Tibial artery (tissue), 4 donors: ENCODE measurements around the gene TVP23B.
"Not testable (repeated sequence)": the region's sequence is repeated elsewhere in the genome, so short reads cannot be mapped to it uniquely, and the experiment has no call there.

Experiments used
- DNase-seq, 2 donors: peaks; one replicate each; pipeline ENCODE4 v3.0.0-alpha.2; 2019
- H3K27ac ChIP-seq, 2 donors: fragments of 200-600 bp; sonication (generic) in 1 of 2; 1 replicate in 1 of 2; 2 replicates in 1 of 2; pipeline ENCODE4 v1.5.1; 2018 to 2019; ENCODE audit warnings: mild to moderate bottlenecking in 1 of 2
- H3K27me3 ChIP-seq, 2 donors: fragments of 200-600 bp; sonication (generic) in 1 of 2; one replicate each; pipeline versions ENCODE4 v1.5.1 to v1.6.0; 2016 to 2019
- H3K36me3 ChIP-seq, 3 donors: fragments of 200-600 bp; sonication (generic) in 2 of 3; one replicate each; pipeline ENCODE4 v1.5.1; 2016 to 2019; ENCODE audit warnings: mild to moderate bottlenecking in 2 of 3
- H3K4me1 ChIP-seq, 4 donors: fragments of 200-600 bp; sonication (generic) in 2 of 4; 1 replicate in 3 of 4; 2 replicates in 1 of 4; pipeline ENCODE4 v1.5.1; 2016 to 2019
- H3K4me3 ChIP-seq, 2 donors: fragments of 200-600 bp; sonication (generic) in 1 of 2; 1 replicate in 1 of 2; 2 replicates in 1 of 2; pipeline ENCODE4 v1.5.1; 2018 to 2019; ENCODE audit warnings: mild to moderate bottlenecking in 2 of 2
- H3K9me3 ChIP-seq, 3 donors: fragments of 200-600 bp; sonication (generic) in 1 of 3; one replicate each; pipeline ENCODE4 v1.5.1; 2016 to 2019
- intact Hi-C: fragments of 100-400 bp; cut with DNase I; formaldehyde crosslinking; loops from one replicate; pipeline ENCODE4 v1.15.0; 2023; ENCODE audit warnings: low total_unique reads
- TF ChIP-seq, protein P1 (sequence below), 2 experiments: fragments of 200-600 bp in 1 of 2; fragments of 450-650 bp in 1 of 2; IDR thresholded peaks; one replicate each; pipeline ENCODE4 v1.5.1; 2017 to 2019; ENCODE audit warnings: antibody characterized with exemption in 2 of 2, mild to moderate bottlenecking in 1 of 2, moderate library complexity in 1 of 2

The TVP23B gene

GRCh38 chr17:18758344-18758743, 22.6 kb upstream of the TVP23B start:
- DNase-seq, H3K27me3 ChIP-seq, H3K9me3 ChIP-seq, intact Hi-C loops, H3K4me3 ChIP-seq, H3K4me1 ChIP-seq, H3K27ac ChIP-seq, H3K36me3 ChIP-seq: not testable (repeated sequence)

DNA sequence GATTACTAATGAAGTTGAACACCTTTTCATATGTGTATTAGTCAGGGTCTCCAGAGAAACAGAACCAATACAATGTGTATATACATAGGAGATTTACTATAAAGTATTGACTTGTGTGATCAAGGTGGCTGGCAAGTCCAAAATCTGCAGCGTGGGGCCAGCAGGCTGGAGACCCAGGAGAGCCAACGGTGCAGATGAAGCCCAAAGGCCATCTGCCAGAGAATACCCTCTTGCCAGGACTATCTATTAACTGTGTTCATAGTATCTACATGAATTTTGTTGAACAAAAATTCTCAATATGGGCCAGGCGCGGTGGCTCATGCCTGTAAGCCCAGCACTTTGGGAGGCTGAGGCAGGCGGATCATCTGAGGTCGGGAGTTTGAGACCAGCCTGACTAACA, 20.8 kb upstream of the TVP23B start:
- H3K36me3 ChIP-seq, intact Hi-C loops, H3K27me3 ChIP-seq, H3K4me3 ChIP-seq, H3K9me3 ChIP-seq, DNase-seq, H3K4me1 ChIP-seq, H3K27ac ChIP-seq: not testable (repeated sequence)

DNA sequence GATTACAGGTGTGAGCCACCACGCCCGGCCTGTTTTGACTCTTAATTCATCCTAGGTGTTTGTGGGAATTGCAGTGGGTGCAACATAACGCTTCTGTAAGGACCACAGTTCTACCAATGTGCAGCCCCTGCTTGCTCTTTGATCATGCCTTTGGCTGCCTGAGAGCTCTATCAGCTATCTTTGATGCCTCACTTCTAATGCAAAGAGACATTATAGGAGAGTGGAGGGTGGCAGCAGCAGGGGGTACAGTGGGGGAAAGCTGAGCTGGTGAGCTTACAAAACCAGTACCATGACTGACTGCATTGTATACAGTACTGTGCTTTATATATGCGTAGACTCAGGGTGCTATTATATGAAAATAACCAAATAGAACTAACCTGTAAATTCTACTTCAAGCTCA, 10.4 kb upstream of the TVP23B start:
- H3K9me3 ChIP-seq, H3K27ac ChIP-seq, H3K4me1 ChIP-seq, H3K36me3 ChIP-seq, DNase-seq, intact Hi-C loops, H3K4me3 ChIP-seq, H3K27me3 ChIP-seq: not testable (repeated sequence)

DNA sequence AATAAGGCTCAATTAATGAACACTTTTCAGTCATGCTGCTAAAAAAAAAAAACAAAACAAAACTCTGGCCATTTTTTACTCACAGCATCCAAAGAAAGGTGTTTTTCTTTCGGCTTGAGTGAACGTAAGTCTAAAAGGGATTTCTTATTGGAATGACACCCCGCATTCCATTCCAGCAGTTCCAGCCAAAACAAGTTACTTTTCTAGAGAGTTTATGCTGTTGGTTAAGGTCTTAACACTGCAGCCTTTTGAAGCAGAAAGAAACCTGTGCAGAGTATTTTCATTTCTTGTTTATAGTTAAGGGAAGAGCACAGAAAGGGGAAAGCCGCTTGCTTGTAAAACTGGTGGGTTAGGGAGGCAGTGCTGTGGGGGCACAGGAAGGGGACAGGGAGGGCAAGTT, 9.9 kb upstream of the TVP23B start:
- not testable (repeated sequence) for H3K9me3 ChIP-seq, H3K4me3 ChIP-seq, DNase-seq

DNA sequence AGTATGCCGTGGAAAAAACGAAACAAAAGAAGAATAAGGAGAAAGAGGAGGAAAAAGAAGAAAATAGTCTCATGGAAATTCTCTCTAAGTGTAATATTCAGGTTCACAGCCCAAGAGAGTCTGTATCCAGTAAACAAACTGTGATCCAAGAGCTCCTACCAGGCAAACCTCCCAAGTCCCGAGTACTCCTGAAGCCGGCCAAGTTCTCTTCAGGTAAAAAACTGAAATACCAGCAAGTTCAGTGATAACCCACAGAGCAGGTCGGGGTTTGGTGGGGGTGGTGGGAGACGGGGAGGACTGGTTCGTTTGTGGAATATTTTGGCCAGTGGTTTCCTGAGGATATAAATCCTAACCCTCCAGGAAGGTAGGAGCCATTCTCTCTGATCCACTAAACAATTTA, 8.5 kb upstream of the TVP23B start:
- intact Hi-C loops, result no loop called here
- no peak for DNase-seq
- Histone ChIP-seq H3K36me3 (no peaks in the 10 kb centered on the region), H3K27me3 (no peaks in the 10 kb centered on the region), H3K4me3 (no peak overlapping the region), H3K9me3 (no peaks in the 10 kb centered on the region), H3K4me1 (no peaks in the 10 kb centered on the region), H3K27ac (no peak overlapping the region)
- TF ChIP-seq, protein P1, sequence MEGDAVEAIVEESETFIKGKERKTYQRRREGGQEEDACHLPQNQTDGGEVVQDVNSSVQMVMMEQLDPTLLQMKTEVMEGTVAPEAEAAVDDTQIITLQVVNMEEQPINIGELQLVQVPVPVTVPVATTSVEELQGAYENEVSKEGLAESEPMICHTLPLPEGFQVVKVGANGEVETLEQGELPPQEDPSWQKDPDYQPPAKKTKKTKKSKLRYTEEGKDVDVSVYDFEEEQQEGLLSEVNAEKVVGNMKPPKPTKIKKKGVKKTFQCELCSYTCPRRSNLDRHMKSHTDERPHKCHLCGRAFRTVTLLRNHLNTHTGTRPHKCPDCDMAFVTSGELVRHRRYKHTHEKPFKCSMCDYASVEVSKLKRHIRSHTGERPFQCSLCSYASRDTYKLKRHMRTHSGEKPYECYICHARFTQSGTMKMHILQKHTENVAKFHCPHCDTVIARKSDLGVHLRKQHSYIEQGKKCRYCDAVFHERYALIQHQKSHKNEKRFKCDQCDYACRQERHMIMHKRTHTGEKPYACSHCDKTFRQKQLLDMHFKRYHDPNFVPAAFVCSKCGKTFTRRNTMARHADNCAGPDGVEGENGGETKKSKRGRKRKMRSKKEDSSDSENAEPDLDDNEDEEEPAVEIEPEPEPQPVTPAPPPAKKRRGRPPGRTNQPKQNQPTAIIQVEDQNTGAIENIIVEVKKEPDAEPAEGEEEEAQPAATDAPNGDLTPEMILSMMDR (IDR thresholded peaks at IDR 0.05), result no peak

More for the DNA sequence above, 9.9 kb upstream of the TVP23B start:
- H3K27me3 ChIP-seq, H3K27ac ChIP-seq, intact Hi-C loops, H3K36me3 ChIP-seq, H3K4me1 ChIP-seq: not testable (repeated sequence)

DNA sequence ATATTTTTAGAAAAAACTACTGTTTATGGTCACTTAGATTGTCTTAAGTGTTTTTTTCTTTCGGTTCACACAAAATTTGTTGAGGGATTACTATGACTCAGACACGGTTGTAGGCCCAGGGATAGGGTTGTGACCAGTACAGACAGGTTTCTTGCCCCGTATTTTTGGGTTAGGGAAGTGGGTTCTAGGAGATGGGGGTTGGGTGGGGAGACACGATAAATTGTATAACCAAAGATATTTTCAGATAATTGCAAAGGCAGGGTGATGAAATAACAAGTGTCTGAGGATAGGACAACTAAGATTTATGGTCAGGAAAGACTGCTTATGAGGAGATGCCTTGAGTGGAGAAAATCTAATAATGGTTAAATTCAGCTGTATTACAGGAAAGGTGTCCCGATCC, 822 bp downstream of the TVP23B start:
- intact Hi-C loops, H3K9me3 ChIP-seq, H3K36me3 ChIP-seq, H3K27me3 ChIP-seq, DNase-seq: not testable (repeated sequence)
- Histone ChIP-seq H3K27ac (peak overlapping the region; percentile 77 to 80), H3K4me1 (peaks cover 0 to 16% (median 0%) of the 10 kb centered on the region in 4 donors), H3K4me3 (peak overlapping the region; percentile 64 to 67)

- H3K4me3 ChIP-seq, DNase-seq, H3K36me3 ChIP-seq, H3K27me3 ChIP-seq, intact Hi-C loops, H3K9me3 ChIP-seq, H3K27ac ChIP-seq: not testable (repeated sequence)
- H3K4me1 ChIP-seq, result peaks cover 0 to 16% (median 0%) of the 10 kb centered on the region in 4 donors
These were observed 5.0 kb downstream of the TVP23B start for GRCh38 chr17:18785933-18786332.

DNA sequence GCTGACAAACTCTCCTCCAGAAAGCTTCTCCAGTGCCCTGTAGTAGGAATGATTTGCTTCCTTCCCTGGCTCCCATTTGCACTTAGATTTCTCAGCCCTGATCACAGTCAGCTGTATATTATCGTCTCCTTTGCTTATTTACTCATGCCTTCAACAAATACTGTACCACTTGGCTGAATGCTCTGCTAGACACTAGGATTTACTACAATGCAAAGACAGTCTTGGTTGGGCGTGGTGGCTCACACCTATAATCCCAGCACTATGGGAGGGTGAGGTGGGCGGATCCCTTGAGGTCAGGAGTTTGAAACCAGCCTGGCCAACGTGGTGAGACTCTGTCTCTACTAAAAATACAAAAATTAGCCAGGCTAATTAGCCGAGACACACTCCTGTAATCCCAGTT, 5.9 kb downstream of the TVP23B start:
- H3K36me3 ChIP-seq, intact Hi-C loops, H3K27ac ChIP-seq, H3K27me3 ChIP-seq, DNase-seq, H3K4me3 ChIP-seq, H3K9me3 ChIP-seq: not testable (repeated sequence)
- H3K4me1 ChIP-seq, result peaks cover 0 to 16% (median 0%) of the 10 kb centered on the region in 4 donors

DNA sequence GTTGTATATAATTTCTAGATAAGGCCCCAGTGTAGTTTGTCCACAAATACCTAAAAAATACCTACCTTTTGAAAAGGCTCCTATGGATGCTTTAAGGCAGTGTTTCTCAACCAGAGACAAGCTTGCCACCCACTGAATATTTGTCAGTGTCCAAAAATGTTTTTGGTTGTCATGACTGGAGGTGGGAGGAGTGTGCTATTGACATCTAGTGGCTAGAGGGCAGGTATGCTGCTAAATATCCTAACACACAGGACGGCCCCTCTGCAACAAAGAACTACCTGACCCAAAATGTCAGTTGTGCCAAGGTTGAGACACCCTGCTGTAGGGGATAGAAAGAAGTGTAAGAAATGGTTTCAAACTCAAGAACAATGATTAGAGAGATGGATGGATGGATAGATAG, 10.4 kb downstream of the TVP23B start:
- H3K9me3 ChIP-seq, H3K36me3 ChIP-seq, H3K27me3 ChIP-seq, DNase-seq, H3K27ac ChIP-seq, intact Hi-C loops, H3K4me1 ChIP-seq, H3K4me3 ChIP-seq: not testable (repeated sequence)

DNA sequence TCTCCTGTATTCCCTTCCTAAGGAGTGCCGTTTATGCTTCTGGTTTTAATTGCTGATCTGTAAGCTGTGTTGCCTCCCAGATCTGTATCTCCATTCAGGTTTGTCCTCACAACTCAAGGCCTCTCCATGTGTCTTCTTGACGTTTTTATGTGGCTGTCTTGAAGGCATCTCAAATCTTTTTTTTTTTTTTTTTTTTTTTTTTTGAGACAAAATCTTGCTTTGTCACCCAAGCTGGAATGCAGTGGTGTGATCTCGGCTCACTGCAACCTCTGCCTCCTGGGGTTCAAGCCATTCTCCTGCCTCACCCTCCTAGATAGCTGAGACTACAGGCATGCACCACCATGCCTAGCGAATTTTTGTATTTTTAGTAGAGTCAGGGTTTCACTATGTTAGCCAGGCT, 13.9 kb downstream of the TVP23B start:
- H3K27me3 ChIP-seq, H3K4me1 ChIP-seq, H3K9me3 ChIP-seq, intact Hi-C loops, DNase-seq, H3K4me3 ChIP-seq, H3K27ac ChIP-seq: not testable (repeated sequence)
- peaks cover 12 to 13% (median 13%) of the 10 kb centered on the region in 3 donors for H3K36me3 ChIP-seq

DNA sequence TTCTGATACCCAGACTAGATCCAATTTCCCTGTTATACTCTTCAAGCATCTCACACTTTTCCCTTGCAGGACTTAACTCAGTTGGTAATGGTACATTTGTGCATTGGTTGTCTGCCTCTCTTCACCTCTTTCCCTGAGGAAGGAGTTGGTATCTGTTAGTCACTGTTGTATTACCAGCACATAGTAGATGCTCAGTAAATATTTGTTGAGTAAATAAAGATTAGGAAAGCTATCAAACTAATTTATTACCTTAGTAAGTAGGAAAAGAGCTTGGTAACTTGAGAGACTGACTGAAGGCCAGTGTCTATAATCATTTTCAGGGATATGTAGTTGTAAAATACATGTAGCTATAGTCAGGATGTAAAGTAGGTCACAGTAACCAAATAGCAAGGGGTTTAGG, 15.9 kb downstream of the TVP23B start:
- intact Hi-C loops, result not testable (repeated sequence)

DNA sequence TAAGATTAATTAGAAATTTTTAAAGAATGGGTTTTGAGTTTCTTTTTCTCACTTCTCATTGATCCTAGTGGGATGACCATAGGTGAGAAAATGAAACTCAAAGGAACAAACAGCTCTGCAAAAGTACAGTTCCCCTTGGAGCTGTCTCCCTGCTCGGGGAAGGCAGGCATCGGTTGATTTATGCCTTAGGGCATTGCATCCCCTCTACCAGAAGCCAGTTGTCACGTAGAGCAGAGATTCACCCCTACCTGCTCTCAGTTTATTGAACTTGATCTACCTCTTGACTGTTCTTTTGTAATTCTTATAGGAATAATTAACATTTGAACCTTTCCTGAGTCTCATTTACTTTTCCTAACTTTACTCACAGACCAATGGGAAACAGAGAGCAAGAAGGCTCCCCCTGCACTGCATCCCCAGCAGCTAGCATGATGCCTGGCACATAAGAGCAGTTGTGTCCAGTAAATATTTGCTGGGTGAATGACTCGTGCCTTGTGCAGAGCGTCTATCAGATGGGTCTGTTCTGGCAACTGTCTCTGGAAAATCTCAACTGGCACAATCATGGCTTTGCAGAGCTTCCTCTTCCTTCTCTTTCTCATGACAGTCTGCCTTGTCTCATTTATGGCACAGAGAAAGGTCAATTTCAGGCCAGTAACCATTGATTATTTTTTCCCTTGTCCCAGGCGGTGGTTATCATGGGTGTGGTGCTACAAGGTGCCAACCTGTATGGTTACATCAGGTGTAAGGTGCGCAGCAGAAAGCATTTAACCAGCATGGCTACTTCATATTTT, 22.7 kb downstream of the TVP23B start:
- intact Hi-C loops, H3K4me3 ChIP-seq, H3K27me3 ChIP-seq, H3K27ac ChIP-seq, H3K4me1 ChIP-seq, DNase-seq, H3K9me3 ChIP-seq: not testable (repeated sequence)
- H3K36me3 ChIP-seq, result peaks cover 5 to 46% (median 36%) of the 10 kb centered on the region in 3 donors

More for the DNA sequence above, 15.9 kb downstream of the TVP23B start:
- H3K36me3 ChIP-seq, result peaks cover 12 to 25% (median 20%) of the 10 kb centered on the region in 3 donors
- DNase-seq, H3K27ac ChIP-seq, H3K4me1 ChIP-seq, H3K9me3 ChIP-seq, H3K4me3 ChIP-seq, H3K27me3 ChIP-seq: not testable (repeated sequence)

- H3K36me3 ChIP-seq, DNase-seq, H3K27ac ChIP-seq, H3K9me3 ChIP-seq, H3K27me3 ChIP-seq, H3K4me3 ChIP-seq, intact Hi-C loops, H3K4me1 ChIP-seq: not testable (repeated sequence)
These were observed 34.9 kb downstream of the TVP23B start for GRCh38 chr17:18815924-18816323.
